ENCODE measurements around the gene LYPD6. TPM values are rescaled to one million over a fixed set of nuclear protein-coding genes. Genes with fewer than 3 reads are reported as not detected.

LYPD6 gene
- total and polyA plus RNA-seq, 9 of the 15 experiments (the other 6 are each of a cell fraction or from before 2014, with no cell fraction given), result not detected

GRCh38 chr2:149410701-149411484 lies 80.5 kb downstream of the LYPD6 start:
- POLR2A ChIA-PET, result no interaction called here
- intact Hi-C loops (cut with micrococcal nuclease) (no loop called here), in situ Hi-C loops (cut with MboI) (no loop called here)
- under 1% methylated on average over 6 of the region's 6 CpGs for WGBS (ENCODE audit: insufficient coverage, low coverage, missing lambda C conversion rate)
- Histone ChIP-seq H3K27ac (ENCODE audit: extremely low read depth, low read depth, low read length) (no peak overlapping the region), H3K9ac (ENCODE audit: insufficient read depth in 1 of 2, low read depth in 2 of 2, low read length in 2 of 2) (no peak overlapping the region), H3K9me1 (ENCODE audit: control insufficient read depth, insufficient read depth, low read length) (no peaks in the 10 kb centered on the region), H2AFZ (ENCODE audit: low read depth, low read length) (no peak overlapping the region), H3K27me3 (ENCODE audit: control insufficient read depth in 2 of 2, insufficient read depth in 2 of 2, low read length in 2 of 2) (no peaks in the 10 kb centered on the region), H3K4me2 (ENCODE audit: insufficient read depth, low read length) (no peak overlapping the region), H3K4me1 (replicated peaks in 1 of 2; ENCODE audit: control insufficient read depth in 2 of 2, insufficient read depth in 2 of 2, low read length in 2 of 2) (no peaks in the 10 kb centered on the region), H3K79me2 (ENCODE audit: control insufficient read depth, insufficient read depth, low read length) (no peaks in the 10 kb centered on the region), H3K36me3 (ENCODE audit: control insufficient read depth, insufficient read depth, low read length) (no peaks in the 10 kb centered on the region), H3K9me3 (replicated peaks; ENCODE audit: control insufficient read depth, insufficient read depth, low read depth, low read length) (no peaks in the 10 kb centered on the region), H3K4me3 (no peak overlapping the region), H4K20me1 (replicated peaks; ENCODE audit: control insufficient read depth, insufficient read depth, low read length) (no peaks in the 10 kb centered on the region)
- TF ChIP-seq ILK (tag; IDR thresholded peaks at IDR 0.05; ENCODE audit: borderline replicate concordance, low read depth), result no peak
- TF ChIP-seq AFF1 (IDR thresholded peaks at IDR 0.05; ENCODE audit: low read depth in 1 of 2, partially characterized antibody in 2 of 2), result no peak
- no peak for TF ChIP-seq SMARCB1 (IDR thresholded peaks at IDR 0.05; ENCODE audit: insufficient read length, low read depth)
- TF ChIP-seq ZNF551 (CRISPR knock-in tag; IDR thresholded peaks at IDR 0.05), result no peak
- no peak for TF ChIP-seq NCOA6 (IDR thresholded peaks at IDR 0.05)
- no peak for TF ChIP-seq JUN (IDR thresholded peaks at IDR 0.05; ENCODE audit: borderline replicate concordance, low read depth, low read length)
- TF ChIP-seq JUN (CRISPR knock-in tag; IDR thresholded peaks at IDR 0.05; ENCODE audit: borderline replicate concordance), result no peak
- TF ChIP-seq E2F4 (CRISPR knock-in tag; IDR thresholded peaks at IDR 0.05; ENCODE audit: low read depth), result no peak
- no peak for TF ChIP-seq NEUROD1 (IDR thresholded peaks at IDR 0.05; ENCODE audit: borderline replicate concordance, low read depth, low read length, partially characterized antibody)
- no peak for TF ChIP-seq C11orf30 (IDR thresholded peaks at IDR 0.05; ENCODE audit: low read depth)
- no peak for TF ChIP-seq ZNF280B (CRISPR knock-in tag; IDR thresholded peaks at IDR 0.05)
- DNase-seq (ENCODE audit: extremely low read depth in 1 of 4, low spot score in 3 of 4), result no peak
- no TSS peak for BruUV-seq (replicated peaks)
- peak; percentile 26 for FAIRE-seq
- CTCF ChIA-PET (ENCODE audit: low intra/inter-chr PET ratio), result no interaction called here
- no peak for ATAC-seq
